Measurements from ENCODE around the gene FOXJ3. TPM values are rescaled to one million over a fixed set of nuclear protein-coding genes. Genes with fewer than 3 reads are reported as not detected.

The FOXJ3 gene
- total RNA-seq, 2 experiments from 2014 or later = 39.3 to 41.9 TPM

- Mint-ChIP-seq H3K36me3 (no peaks in the 10 kb centered on the region), H3K27ac (no peak overlapping the region), H3K4me3 (no peak overlapping the region), H3K9me3 (ENCODE audit: low read depth) (no peaks in the 10 kb centered on the region), H3K4me1 (peaks cover 7% of the 10 kb centered on the region), H3K27me3 (peaks cover 12% of the 10 kb centered on the region)
- CTCF ChIA-PET = interaction anchor here (2.2 kb wide), 1 partner anchor 32 kb away, joined by 5 read pairs; no protein-coding TSS in a partner anchor
- ATAC-seq (no peak), DNase-seq (no peak)
Measured at GRCh38 chr1:42141978-42142377, 193.1 kb downstream of the FOXJ3 start.

GRCh38 chr1:42140191-42140590, 194.8 kb downstream of the FOXJ3 start:
- no peaks in the 10 kb centered on the region for H3K36me3 Mint-ChIP-seq
- no peak overlapping the region for H3K4me3 Mint-ChIP-seq
- no peak for DNase-seq
- H3K27me3 Mint-ChIP-seq = peaks cover 10% of the 10 kb centered on the region
- ATAC-seq = no peak
- peaks cover 7% of the 10 kb centered on the region for H3K4me1 Mint-ChIP-seq
- no peak overlapping the region for H3K27ac Mint-ChIP-seq
- CTCF ChIA-PET = no interaction called here
- no peaks in the 10 kb centered on the region for H3K9me3 Mint-ChIP-seq (ENCODE audit: low read depth)

- no peak overlapping the region for H3K27ac Mint-ChIP-seq
- H3K4me3 Mint-ChIP-seq = no peak overlapping the region
- ATAC-seq (no peak), DNase-seq (no peak)
- peaks cover 8% of the 10 kb centered on the region for H3K27me3 Mint-ChIP-seq
- peaks cover 7% of the 10 kb centered on the region for H3K4me1 Mint-ChIP-seq
- no peaks in the 10 kb centered on the region for H3K9me3 Mint-ChIP-seq (ENCODE audit: low read depth)
- no peaks in the 10 kb centered on the region for H3K36me3 Mint-ChIP-seq
- CTCF ChIA-PET = no interaction called here
Measured at GRCh38 chr1:42139444-42139843, 195.6 kb downstream of the FOXJ3 start.

GRCh38 chr1:42138586-42138985, 196.4 kb downstream of the FOXJ3 start:
- no peak overlapping the region for H3K27ac Mint-ChIP-seq
- peaks cover 7% of the 10 kb centered on the region for H3K27me3 Mint-ChIP-seq
- H3K4me3 Mint-ChIP-seq = no peak overlapping the region
- ATAC-seq (no peak), DNase-seq (no peak)
- CTCF ChIA-PET = interaction anchor here (1.2 kb wide), 1 partner anchor 36 kb away, joined by 3 read pairs; no protein-coding TSS in a partner anchor
- no peaks in the 10 kb centered on the region for H3K36me3 Mint-ChIP-seq
- peaks cover 6% of the 10 kb centered on the region for H3K4me1 Mint-ChIP-seq
- H3K9me3 Mint-ChIP-seq (ENCODE audit: low read depth) = no peaks in the 10 kb centered on the region

GRCh38 chr1:42137766-42138165, 197.3 kb downstream of the FOXJ3 start:
- H3K36me3 Mint-ChIP-seq = no peaks in the 10 kb centered on the region
- H3K4me3 Mint-ChIP-seq = no peak overlapping the region
- no peak for DNase-seq
- ATAC-seq = no peak
- H3K27ac Mint-ChIP-seq = no peak overlapping the region
- H3K9me3 Mint-ChIP-seq (ENCODE audit: low read depth) = no peaks in the 10 kb centered on the region
- H3K27me3 Mint-ChIP-seq = peaks cover 2% of the 10 kb centered on the region
- H3K4me1 Mint-ChIP-seq = no peaks in the 10 kb centered on the region
- CTCF ChIA-PET = interaction anchor here (1.2 kb wide), 1 partner anchor 37 kb away, joined by 3 read pairs; no protein-coding TSS in a partner anchor

GRCh38 chr1:42136466-42136865, 198.6 kb downstream of the FOXJ3 start:
- H3K36me3 Mint-ChIP-seq = no peaks in the 10 kb centered on the region
- CTCF ChIA-PET = no interaction called here

GRCh38 chr1:42135426-42135825, 199.6 kb downstream of the FOXJ3 start:
- CTCF ChIA-PET = no interaction called here
- ATAC-seq = no peak

More at GRCh38 chr1:42136466-42136865, 198.6 kb downstream of the FOXJ3 start:
- ATAC-seq (no peak), DNase-seq (no peak)
- no peaks in the 10 kb centered on the region for H3K9me3 Mint-ChIP-seq (ENCODE audit: low read depth)
- no peaks in the 10 kb centered on the region for H3K4me1 Mint-ChIP-seq
- H3K4me3 Mint-ChIP-seq = no peak overlapping the region
- H3K27ac Mint-ChIP-seq = no peak overlapping the region
- H3K27me3 Mint-ChIP-seq = peaks cover 2% of the 10 kb centered on the region

GRCh38 chr1:42133809-42134526, 201.1 kb downstream of the FOXJ3 start:
- CTCF ChIA-PET = no interaction called here
- no peak for DNase-seq
- no peaks in the 10 kb centered on the region for H3K36me3 Mint-ChIP-seq

More at GRCh38 chr1:42135426-42135825, 199.6 kb downstream of the FOXJ3 start:
- Mint-ChIP-seq H3K27me3 (peaks cover 2% of the 10 kb centered on the region), H3K9me3 (ENCODE audit: low read depth) (no peaks in the 10 kb centered on the region), H3K27ac (no peak overlapping the region), H3K4me3 (no peak overlapping the region), H3K4me1 (no peaks in the 10 kb centered on the region), H3K36me3 (no peaks in the 10 kb centered on the region)
- DNase-seq = no peak

GRCh38 chr1:42133390-42133789, 201.6 kb downstream of the FOXJ3 start:
- no peaks in the 10 kb centered on the region for H3K9me3 Mint-ChIP-seq (ENCODE audit: low read depth)
- ATAC-seq (no peak), DNase-seq (no peak)
- no peaks in the 10 kb centered on the region for H3K4me1 Mint-ChIP-seq
- H3K4me3 Mint-ChIP-seq = no peak overlapping the region
- no peak overlapping the region for H3K27ac Mint-ChIP-seq
- peaks cover 5% of the 10 kb centered on the region for H3K27me3 Mint-ChIP-seq
- no peaks in the 10 kb centered on the region for H3K36me3 Mint-ChIP-seq
- CTCF ChIA-PET = no interaction called here

More at GRCh38 chr1:42133809-42134526, 201.1 kb downstream of the FOXJ3 start:
- Mint-ChIP-seq H3K27me3 (peaks cover 5% of the 10 kb centered on the region), H3K9me3 (ENCODE audit: low read depth) (no peaks in the 10 kb centered on the region), H3K27ac (no peak overlapping the region), H3K4me1 (no peaks in the 10 kb centered on the region), H3K4me3 (no peak overlapping the region)
- no peak for ATAC-seq

GRCh38 chr1:42130061-42130660, 204.9 kb downstream of the FOXJ3 start:
- H3K27ac Mint-ChIP-seq = no peak overlapping the region
- no peaks in the 10 kb centered on the region for H3K36me3 Mint-ChIP-seq
- no peaks in the 10 kb centered on the region for H3K9me3 Mint-ChIP-seq (ENCODE audit: low read depth)

GRCh38 chr1:42128964-42129363, 206.1 kb downstream of the FOXJ3 start:
- DNase-seq (no peak), ATAC-seq (no peak)
- H3K27ac Mint-ChIP-seq = no peak overlapping the region
- H3K4me1 Mint-ChIP-seq = no peaks in the 10 kb centered on the region
- CTCF ChIA-PET = no interaction called here
- no peaks in the 10 kb centered on the region for H3K36me3 Mint-ChIP-seq
- peaks cover 8% of the 10 kb centered on the region for H3K27me3 Mint-ChIP-seq
- H3K9me3 Mint-ChIP-seq (ENCODE audit: low read depth) = no peaks in the 10 kb centered on the region
- no peak overlapping the region for H3K4me3 Mint-ChIP-seq

More at GRCh38 chr1:42130061-42130660, 204.9 kb downstream of the FOXJ3 start:
- CTCF ChIA-PET = no interaction called here
- H3K4me1 Mint-ChIP-seq = no peaks in the 10 kb centered on the region
- no peak overlapping the region for H3K4me3 Mint-ChIP-seq
- ATAC-seq = no peak
- peaks cover 8% of the 10 kb centered on the region for H3K27me3 Mint-ChIP-seq
- no peak for DNase-seq

- no peak for DNase-seq
- peaks cover 10% of the 10 kb centered on the region for H3K27me3 Mint-ChIP-seq
- H3K4me3 Mint-ChIP-seq = no peak overlapping the region
- H3K4me1 Mint-ChIP-seq = no peaks in the 10 kb centered on the region
- H3K9me3 Mint-ChIP-seq (ENCODE audit: low read depth) = no peaks in the 10 kb centered on the region
- CTCF ChIA-PET = no interaction called here
- no peak overlapping the region for H3K27ac Mint-ChIP-seq
- H3K36me3 Mint-ChIP-seq = no peaks in the 10 kb centered on the region
- ATAC-seq = no peak
Measured at GRCh38 chr1:42128499-42128898, 206.5 kb downstream of the FOXJ3 start.

GRCh38 chr1:42127767-42128166, 207.3 kb downstream of the FOXJ3 start:
- H3K27me3 Mint-ChIP-seq = peaks cover 10% of the 10 kb centered on the region
- DNase-seq (no peak), ATAC-seq (no peak)
- H3K27ac Mint-ChIP-seq = no peak overlapping the region
- CTCF ChIA-PET = no interaction called here
- H3K9me3 Mint-ChIP-seq (ENCODE audit: low read depth) = no peaks in the 10 kb centered on the region
- no peaks in the 10 kb centered on the region for H3K36me3 Mint-ChIP-seq
- no peak overlapping the region for H3K4me3 Mint-ChIP-seq
- H3K4me1 Mint-ChIP-seq = no peaks in the 10 kb centered on the region
